ENCODE data around the gene CLPX.
A peak's percentile ranks its signal among the peaks of the same experiment; 100 is the strongest.

Gene CLPX

DNA sequence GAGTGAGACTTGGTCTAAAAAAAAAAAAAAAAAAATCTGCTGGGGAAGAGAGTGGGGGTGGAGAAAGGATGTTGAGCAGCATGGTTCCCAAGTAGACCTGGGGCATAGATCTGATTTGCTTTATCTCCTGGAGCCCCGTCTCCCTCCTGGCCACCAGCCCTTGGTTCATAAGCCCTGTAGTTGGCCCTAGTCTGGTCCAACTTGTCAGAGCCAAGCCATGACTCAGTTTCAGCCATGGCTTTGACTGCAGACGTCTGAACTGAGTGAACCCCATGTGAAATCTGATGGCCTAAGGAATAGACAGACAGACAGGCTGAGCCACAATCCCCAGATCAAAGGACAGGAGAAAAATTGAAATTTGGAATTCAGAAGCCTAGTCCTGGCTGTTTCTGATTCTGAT lies 28.1 kb upstream of the CLPX start:
- Histone ChIP-seq H4K20me1 (ENCODE audit: insufficient read depth) (no peaks in the 10 kb centered on the region), H3K4me3 (IDR thresholded peaks at IDR 0.05; ENCODE audit: insufficient read depth, low read depth, low read length) (no peak overlapping the region), H3K36me3 (ENCODE audit: insufficient read depth) (no peaks in the 10 kb centered on the region), H3K79me2 (ENCODE audit: insufficient read depth, low read depth) (no peaks in the 10 kb centered on the region), H3K27me3 (ENCODE audit: insufficient read depth, low read depth) (no peaks in the 10 kb centered on the region), H3K27ac (no peak overlapping the region), H3K4me2 (no peak overlapping the region), H3K9ac (no peak overlapping the region), H3K4me1 (ENCODE audit: low read depth, poor library complexity, severe bottlenecking) (no peaks in the 10 kb centered on the region), H2AFZ (ENCODE audit: low read depth) (no peak overlapping the region)
- TF ChIP-seq, protein P1, sequence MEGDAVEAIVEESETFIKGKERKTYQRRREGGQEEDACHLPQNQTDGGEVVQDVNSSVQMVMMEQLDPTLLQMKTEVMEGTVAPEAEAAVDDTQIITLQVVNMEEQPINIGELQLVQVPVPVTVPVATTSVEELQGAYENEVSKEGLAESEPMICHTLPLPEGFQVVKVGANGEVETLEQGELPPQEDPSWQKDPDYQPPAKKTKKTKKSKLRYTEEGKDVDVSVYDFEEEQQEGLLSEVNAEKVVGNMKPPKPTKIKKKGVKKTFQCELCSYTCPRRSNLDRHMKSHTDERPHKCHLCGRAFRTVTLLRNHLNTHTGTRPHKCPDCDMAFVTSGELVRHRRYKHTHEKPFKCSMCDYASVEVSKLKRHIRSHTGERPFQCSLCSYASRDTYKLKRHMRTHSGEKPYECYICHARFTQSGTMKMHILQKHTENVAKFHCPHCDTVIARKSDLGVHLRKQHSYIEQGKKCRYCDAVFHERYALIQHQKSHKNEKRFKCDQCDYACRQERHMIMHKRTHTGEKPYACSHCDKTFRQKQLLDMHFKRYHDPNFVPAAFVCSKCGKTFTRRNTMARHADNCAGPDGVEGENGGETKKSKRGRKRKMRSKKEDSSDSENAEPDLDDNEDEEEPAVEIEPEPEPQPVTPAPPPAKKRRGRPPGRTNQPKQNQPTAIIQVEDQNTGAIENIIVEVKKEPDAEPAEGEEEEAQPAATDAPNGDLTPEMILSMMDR (conservative IDR thresholded peaks at IDR 0.05; ENCODE audit: low read depth, low read length) = no peak

GRCh38 chr15:65212097-65212496 lies 27.0 kb upstream of the CLPX start:
- Histone ChIP-seq H3K27ac (no peak overlapping the region), H3K4me1 (ENCODE audit: low read depth, poor library complexity, severe bottlenecking) (no peaks in the 10 kb centered on the region), H4K20me1 (ENCODE audit: insufficient read depth) (no peaks in the 10 kb centered on the region), H3K27me3 (ENCODE audit: insufficient read depth, low read depth) (no peaks in the 10 kb centered on the region), H3K4me3 (IDR thresholded peaks at IDR 0.05; ENCODE audit: insufficient read depth, low read depth, low read length) (no peak overlapping the region), H3K79me2 (ENCODE audit: insufficient read depth, low read depth) (no peaks in the 10 kb centered on the region), H2AFZ (ENCODE audit: low read depth) (peak overlapping the region; percentile 34; the same call in 1 of the 2 replicates), H3K36me3 (ENCODE audit: insufficient read depth) (no peaks in the 10 kb centered on the region), H3K9ac (no peak overlapping the region), H3K4me2 (no peak overlapping the region)
- TF ChIP-seq, protein P1 (conservative IDR thresholded peaks at IDR 0.05; ENCODE audit: low read depth, low read length) = peak; percentile 74

- no peak overlapping the region for H3K27ac ChIP-seq
- H3K4me2 ChIP-seq = no peak overlapping the region
These were observed 26.4 kb upstream of the CLPX start for GRCh38 chr15:65211482-65211982.

GRCh38 chr15:65210770-65211481 lies 25.8 kb upstream of the CLPX start, which contains the start of gene CILP:
Gene CILP (minus strand): TSS chr15:65211473. CDS start chr15:65209755, 1,718 bp downstream.
- Histone ChIP-seq H3K4me3 (IDR thresholded peaks at IDR 0.05; ENCODE audit: insufficient read depth, low read depth, low read length) (no peak within 1 kb of the TSS), H2AFZ (ENCODE audit: low read depth) (peak within 1 kb of the TSS; percentile 34; the same call in 1 of the 2 replicates), H3K36me3 (ENCODE audit: insufficient read depth) (no peaks in the 10 kb centered on the region), H3K9ac (no peak within 1 kb of the TSS), H3K4me1 (ENCODE audit: low read depth, poor library complexity, severe bottlenecking) (no peaks in the 10 kb centered on the region), H3K27ac (no peak within 1 kb of the TSS), H3K79me2 (ENCODE audit: insufficient read depth, low read depth) (no peaks in the 10 kb centered on the region), H4K20me1 (ENCODE audit: insufficient read depth) (no peaks in the 10 kb centered on the region), H3K4me2 (no peak within 1 kb of the TSS), H3K27me3 (ENCODE audit: insufficient read depth, low read depth) (no peaks in the 10 kb centered on the region)
- TF ChIP-seq, protein P1 (conservative IDR thresholded peaks at IDR 0.05; ENCODE audit: low read depth, low read length) = no peak

More at GRCh38 chr15:65211482-65211982, 26.4 kb upstream of the CLPX start:
- H3K9ac ChIP-seq = no peak overlapping the region
- H3K36me3 ChIP-seq (ENCODE audit: insufficient read depth) = no peaks in the 10 kb centered on the region
- no peak overlapping the region for H3K4me3 ChIP-seq (IDR thresholded peaks at IDR 0.05; ENCODE audit: insufficient read depth, low read depth, low read length)
- H4K20me1 ChIP-seq (ENCODE audit: insufficient read depth) = no peaks in the 10 kb centered on the region
- no peaks in the 10 kb centered on the region for H3K79me2 ChIP-seq (ENCODE audit: insufficient read depth, low read depth)
- H3K4me1 ChIP-seq (ENCODE audit: low read depth, poor library complexity, severe bottlenecking) = no peaks in the 10 kb centered on the region
- H3K27me3 ChIP-seq (ENCODE audit: insufficient read depth, low read depth) = no peaks in the 10 kb centered on the region
- TF ChIP-seq, protein P1 (conservative IDR thresholded peaks at IDR 0.05; ENCODE audit: low read depth, low read length) = no peak
- H2AFZ ChIP-seq (ENCODE audit: low read depth) = 0 out of 2 replicates have a peak overlapping the region, but pooled peaks have one; percentile 34

Measured in KMS-11 (cell line).